Measurements from ENCODE around the gene PPP1R3E. TPM values are rescaled to one million over a fixed set of nuclear protein-coding genes. Genes with fewer than 3 reads are reported as not detected.

PPP1R3E gene
- total RNA-seq, 1 donor from 2014 or later, result 14.6 TPM

GRCh38 chr14:23323838-23324454 lies 21.3 kb upstream of the PPP1R3E start:
- Histone ChIP-seq H3K36me3 (peaks cover 29% of the 10 kb centered on the region), H3K9me3 (no peaks in the 10 kb centered on the region), H3K27me3 (no peaks in the 10 kb centered on the region), H3K4me1 (peaks cover 22% of the 10 kb centered on the region), H3K27ac (no peak overlapping the region), H3K4me3 (no peak overlapping the region)
- ATAC-seq (no peak), DNase-seq (no peak)
- no peak for TF ChIP-seq CTCF (IDR thresholded peaks at IDR 0.05)
- intact Hi-C loops (cut with DNase I), result no loop called here

GRCh38 chr14:23322568-23323517 lies 20.2 kb upstream of the PPP1R3E start:
- peaks cover 22% of the 10 kb centered on the region for H3K4me1 ChIP-seq
- DNase-seq, result no peak
- ATAC-seq, result no peak
- intact Hi-C loops (cut with DNase I), result no loop called here
- peak overlapping the region; percentile 91 for H3K4me3 ChIP-seq
- H3K9me3 ChIP-seq, result no peaks in the 10 kb centered on the region
- peak overlapping the region; percentile 96 for H3K27ac ChIP-seq
- TF ChIP-seq CTCF (IDR thresholded peaks at IDR 0.05), result no peak
- H3K36me3 ChIP-seq, result peaks cover 29% of the 10 kb centered on the region
- no peaks in the 10 kb centered on the region for H3K27me3 ChIP-seq

GRCh38 chr14:23321572-23322547 lies 19.2 kb upstream of the PPP1R3E start:
- peak; percentile 35 for ATAC-seq
- intact Hi-C loops (cut with DNase I), result no loop called here
- Histone ChIP-seq H3K4me1 (peaks cover 22% of the 10 kb centered on the region), H3K4me3 (peak overlapping the region; percentile 91), H3K27me3 (no peaks in the 10 kb centered on the region), H3K27ac (peak overlapping the region; percentile 96), H3K36me3 (peaks cover 29% of the 10 kb centered on the region), H3K9me3 (no peaks in the 10 kb centered on the region)
- DNase-seq, result peak; percentile 84
- TF ChIP-seq CTCF (IDR thresholded peaks at IDR 0.05), result no peak

- intact Hi-C loops (cut with DNase I), result no loop called here
- Histone ChIP-seq H3K27me3 (no peaks in the 10 kb centered on the region), H3K4me3 (peak within 1 kb of the TSS; percentile 91), H3K27ac (peak within 1 kb of the TSS; percentile 96), H3K9me3 (no peaks in the 10 kb centered on the region), H3K36me3 (peaks cover 29% of the 10 kb centered on the region), H3K4me1 (peaks cover 22% of the 10 kb centered on the region)
- DNase-seq (peak; percentile 98), ATAC-seq (peak; percentile 96)
- TF ChIP-seq CTCF (IDR thresholded peaks at IDR 0.05), result no peak
Observed at GRCh38 chr14:23320584-23321571, 18.2 kb upstream of the PPP1R3E start, which contains the start of gene PABPN1. Gene PABPN1 (plus strand): TSS chr14:23321457. CDS start chr14:23321470, 13 bp downstream.
